ENCODE data around the gene PCSK4.
"Not testable (repeated sequence)": the region's sequence is repeated elsewhere in the genome, so short reads cannot be mapped to it uniquely, and the experiment has no call there.

DNA sequence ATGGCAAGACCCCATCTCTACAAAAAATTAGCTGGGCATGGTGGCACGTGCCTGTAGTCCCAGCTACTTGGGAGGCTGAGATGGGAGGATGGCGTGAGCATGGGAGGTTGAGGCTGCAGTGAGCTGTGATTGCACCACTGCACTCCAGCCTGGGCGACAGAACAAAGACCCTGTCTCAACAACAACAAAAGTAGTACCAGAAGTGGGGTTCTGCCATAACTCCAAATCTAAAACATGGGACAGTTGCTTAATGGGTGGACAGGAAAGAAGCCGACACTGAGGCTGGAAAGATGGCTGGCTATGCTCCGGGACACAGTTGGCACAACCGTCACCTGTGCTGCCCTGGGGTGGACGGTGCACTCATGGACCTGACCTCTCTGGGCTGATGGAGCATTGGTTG, 45.5 kb upstream of the PCSK4 start:
- TF ChIP-seq, protein P1, sequence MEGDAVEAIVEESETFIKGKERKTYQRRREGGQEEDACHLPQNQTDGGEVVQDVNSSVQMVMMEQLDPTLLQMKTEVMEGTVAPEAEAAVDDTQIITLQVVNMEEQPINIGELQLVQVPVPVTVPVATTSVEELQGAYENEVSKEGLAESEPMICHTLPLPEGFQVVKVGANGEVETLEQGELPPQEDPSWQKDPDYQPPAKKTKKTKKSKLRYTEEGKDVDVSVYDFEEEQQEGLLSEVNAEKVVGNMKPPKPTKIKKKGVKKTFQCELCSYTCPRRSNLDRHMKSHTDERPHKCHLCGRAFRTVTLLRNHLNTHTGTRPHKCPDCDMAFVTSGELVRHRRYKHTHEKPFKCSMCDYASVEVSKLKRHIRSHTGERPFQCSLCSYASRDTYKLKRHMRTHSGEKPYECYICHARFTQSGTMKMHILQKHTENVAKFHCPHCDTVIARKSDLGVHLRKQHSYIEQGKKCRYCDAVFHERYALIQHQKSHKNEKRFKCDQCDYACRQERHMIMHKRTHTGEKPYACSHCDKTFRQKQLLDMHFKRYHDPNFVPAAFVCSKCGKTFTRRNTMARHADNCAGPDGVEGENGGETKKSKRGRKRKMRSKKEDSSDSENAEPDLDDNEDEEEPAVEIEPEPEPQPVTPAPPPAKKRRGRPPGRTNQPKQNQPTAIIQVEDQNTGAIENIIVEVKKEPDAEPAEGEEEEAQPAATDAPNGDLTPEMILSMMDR (tag by site-specific recombination; IDR thresholded peaks at IDR 0.05) = not testable (repeated sequence)
- not testable (repeated sequence) for TF ChIP-seq ZNF510 (tag by site-specific recombination; IDR thresholded peaks at IDR 0.05; ENCODE audit: insufficient replicate concordance); TRIM28 (IDR thresholded peaks at IDR 0.05; ENCODE audit: borderline replicate concordance, low read length); ZNF776 (tag by site-specific recombination; IDR thresholded peaks at IDR 0.05; ENCODE audit: borderline replicate concordance); ZNF530 (tag by site-specific recombination; IDR thresholded peaks at IDR 0.05; ENCODE audit: low read depth); ZNF174 (tag by site-specific recombination; IDR thresholded peaks at IDR 0.05)
- TF ChIP-seq, protein P2, sequence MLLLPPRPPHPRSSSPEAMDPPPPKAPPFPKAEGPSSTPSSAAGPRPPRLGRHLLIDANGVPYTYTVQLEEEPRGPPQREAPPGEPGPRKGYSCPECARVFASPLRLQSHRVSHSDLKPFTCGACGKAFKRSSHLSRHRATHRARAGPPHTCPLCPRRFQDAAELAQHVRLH (tag by site-specific recombination; IDR thresholded peaks at IDR 0.05) = not testable (repeated sequence)

All from HEK293 (cell line).